Smooth muscle cell of the brain vasculature (primary cell): ENCODE measurements around the gene METTL27.
"Not testable (repeated sequence)": the region's sequence is repeated elsewhere in the genome, so short reads cannot be mapped to it uniquely, and the experiment has no call there.

Experiments
- DNase-seq: peaks from one replicate; pipeline ENCODE4 v3.0.0-alpha.2; 2012; ENCODE audit warnings: low read depth, low spot score

Gene METTL27

GRCh38 chr7:73839290-73839689, 3.0 kb downstream of the METTL27 start:
- DNase-seq = no peak

- no peak for DNase-seq
Observed at GRCh38 chr7:73838642-73839041, 3.7 kb downstream of the METTL27 start.

GRCh38 chr7:73837167-73837566, 5.1 kb downstream of the METTL27 start:
- not testable (repeated sequence) for DNase-seq

GRCh38 chr7:73834626-73835191, 7.6 kb downstream of the METTL27 start:
- no peak for DNase-seq

- DNase-seq = no peak
Observed at GRCh38 chr7:73833251-73833919, 8.9 kb downstream of the METTL27 start.

- DNase-seq = no peak
Observed at GRCh38 chr7:73832806-73833205, 9.5 kb downstream of the METTL27 start.

- no peak for DNase-seq
Observed at GRCh38 chr7:73831834-73832651, 10.3 kb downstream of the METTL27 start.

- DNase-seq = no peak
Observed at GRCh38 chr7:73831584-73831833, 10.8 kb downstream of the METTL27 start.

GRCh38 chr7:73830681-73831583, 11.4 kb downstream of the METTL27 start, which contains the start of gene CLDN4:
Gene CLDN4, plus strand, starts transcription at chr7:73830996. Its CDS starts 206 bp downstream, at chr7:73831202.
- no peak for DNase-seq

GRCh38 chr7:73829921-73830680, 12.2 kb downstream of the METTL27 start:
- no peak for DNase-seq

- DNase-seq = no peak
Observed at GRCh38 chr7:73829505-73829904, 12.8 kb downstream of the METTL27 start.

- DNase-seq = no peak
Observed at GRCh38 chr7:73828972-73829371, 13.3 kb downstream of the METTL27 start.

- DNase-seq = no peak
Observed at GRCh38 chr7:73828107-73828803, 14.1 kb downstream of the METTL27 start.

GRCh38 chr7:73827567-73828106, 14.7 kb downstream of the METTL27 start:
- DNase-seq = no peak

GRCh38 chr7:73824986-73825385, 17.3 kb downstream of the METTL27 start:
- no peak for DNase-seq

- DNase-seq = no peak
Observed at GRCh38 chr7:73823873-73824592, 18.3 kb downstream of the METTL27 start.

GRCh38 chr7:73823257-73823656, 19.1 kb downstream of the METTL27 start:
- DNase-seq = no peak

- no peak for DNase-seq
Observed at GRCh38 chr7:73822319-73823173, 19.8 kb downstream of the METTL27 start.
